ENCODE data around the gene LBX2.

DNA sequence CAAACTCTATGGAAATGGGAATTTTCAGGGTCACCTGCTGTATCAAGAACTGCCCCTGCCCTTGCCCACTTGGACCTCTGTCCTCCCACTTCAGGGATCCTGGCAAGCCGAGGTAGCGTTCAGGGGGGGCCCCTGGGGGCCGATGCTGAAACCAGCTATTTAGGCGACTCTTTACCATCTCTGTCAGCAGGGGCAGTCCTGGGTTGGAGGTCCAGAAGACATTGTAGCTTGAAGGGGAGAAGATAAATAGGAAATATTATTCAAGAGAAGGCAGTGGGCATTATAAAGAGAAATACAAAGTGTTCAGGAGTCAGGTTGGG lies 36.7 kb downstream of the LBX2 start:
- TF ChIP-seq, protein P1, sequence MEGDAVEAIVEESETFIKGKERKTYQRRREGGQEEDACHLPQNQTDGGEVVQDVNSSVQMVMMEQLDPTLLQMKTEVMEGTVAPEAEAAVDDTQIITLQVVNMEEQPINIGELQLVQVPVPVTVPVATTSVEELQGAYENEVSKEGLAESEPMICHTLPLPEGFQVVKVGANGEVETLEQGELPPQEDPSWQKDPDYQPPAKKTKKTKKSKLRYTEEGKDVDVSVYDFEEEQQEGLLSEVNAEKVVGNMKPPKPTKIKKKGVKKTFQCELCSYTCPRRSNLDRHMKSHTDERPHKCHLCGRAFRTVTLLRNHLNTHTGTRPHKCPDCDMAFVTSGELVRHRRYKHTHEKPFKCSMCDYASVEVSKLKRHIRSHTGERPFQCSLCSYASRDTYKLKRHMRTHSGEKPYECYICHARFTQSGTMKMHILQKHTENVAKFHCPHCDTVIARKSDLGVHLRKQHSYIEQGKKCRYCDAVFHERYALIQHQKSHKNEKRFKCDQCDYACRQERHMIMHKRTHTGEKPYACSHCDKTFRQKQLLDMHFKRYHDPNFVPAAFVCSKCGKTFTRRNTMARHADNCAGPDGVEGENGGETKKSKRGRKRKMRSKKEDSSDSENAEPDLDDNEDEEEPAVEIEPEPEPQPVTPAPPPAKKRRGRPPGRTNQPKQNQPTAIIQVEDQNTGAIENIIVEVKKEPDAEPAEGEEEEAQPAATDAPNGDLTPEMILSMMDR (conservative IDR thresholded peaks at IDR 0.05; ENCODE audit: low read depth, low read length): no peak
- TF ChIP-seq CEBPB (IDR thresholded peaks at IDR 0.05; ENCODE audit: low read depth, low read length) (no peak), RAD21 (IDR thresholded peaks at IDR 0.05; ENCODE audit: low read length) (no peak), POLR2A (IDR thresholded peaks at IDR 0.05; ENCODE audit: low read depth, low read length) (no peak), RCOR1 (IDR thresholded peaks at IDR 0.05; ENCODE audit: insufficient replicate concordance, low read length) (no peak), RFX5 (IDR thresholded peaks at IDR 0.05; ENCODE audit: low read depth, low read length) (no peak), MAZ (IDR thresholded peaks at IDR 0.05; ENCODE audit: borderline replicate concordance, low read depth, low read length) (no peak), NFE2L2 (IDR thresholded peaks at IDR 0.05; ENCODE audit: low read depth, low read length) (no peak)
